Anterior cingulate cortex (tissue), 58 donors: ENCODE data around the gene CHID1.

Source experiments
- DNase-seq, 58 donors: peaks; one replicate each; lab custom pipeline; 2025; lab: John Stamatoyannopoulos, UW

Gene CHID1

DNA sequence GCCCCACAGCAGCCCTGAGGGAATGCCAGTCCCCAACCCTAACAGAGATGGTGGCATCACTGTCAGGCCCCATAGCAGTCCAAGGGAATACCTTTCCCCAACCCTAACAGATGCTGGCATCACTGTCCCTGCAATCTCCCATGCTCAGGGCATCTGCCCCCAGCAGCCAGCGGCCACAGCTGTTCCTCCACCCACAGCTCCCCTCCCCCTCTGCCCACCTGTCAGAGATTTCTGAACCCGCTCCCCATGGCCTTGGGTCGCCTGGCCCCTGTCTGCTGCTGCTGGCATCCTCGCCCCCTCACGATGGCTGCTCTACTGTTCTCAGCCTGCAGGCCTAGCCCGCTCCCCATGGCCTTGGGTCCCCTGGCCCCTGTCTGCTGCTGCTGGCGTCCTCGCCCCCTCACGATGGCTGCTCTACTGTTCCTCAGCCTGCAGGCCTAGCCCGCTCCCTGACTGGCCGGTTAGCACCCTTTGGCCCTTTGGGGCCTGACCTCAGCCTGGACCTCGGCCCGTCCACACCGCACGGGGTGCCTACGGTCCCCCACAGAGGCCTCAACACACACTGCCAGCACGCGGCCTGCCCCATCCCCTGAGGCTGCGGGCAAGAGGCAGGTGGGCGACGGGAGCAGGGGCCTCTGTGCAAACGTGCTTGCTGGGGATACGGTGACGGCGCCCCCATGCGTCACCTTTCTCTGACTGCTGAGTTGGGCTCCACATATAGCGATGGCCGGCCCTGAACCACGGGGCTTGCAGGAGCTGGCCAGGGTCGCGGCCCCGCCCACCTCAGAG is 20.7 kb downstream of the CHID1 start:
- no peak for DNase-seq

GRCh38 chr11:889257-889656 is 21.4 kb downstream of the CHID1 start:
- no peak for DNase-seq

GRCh38 chr11:888310-889212 is 22.0 kb downstream of the CHID1 start:
- peak in 5 of 58 donors; percentile 13 to 51 (median 24) for DNase-seq

GRCh38 chr11:887589-887988 is 23.0 kb downstream of the CHID1 start:
- no peak for DNase-seq

DNA sequence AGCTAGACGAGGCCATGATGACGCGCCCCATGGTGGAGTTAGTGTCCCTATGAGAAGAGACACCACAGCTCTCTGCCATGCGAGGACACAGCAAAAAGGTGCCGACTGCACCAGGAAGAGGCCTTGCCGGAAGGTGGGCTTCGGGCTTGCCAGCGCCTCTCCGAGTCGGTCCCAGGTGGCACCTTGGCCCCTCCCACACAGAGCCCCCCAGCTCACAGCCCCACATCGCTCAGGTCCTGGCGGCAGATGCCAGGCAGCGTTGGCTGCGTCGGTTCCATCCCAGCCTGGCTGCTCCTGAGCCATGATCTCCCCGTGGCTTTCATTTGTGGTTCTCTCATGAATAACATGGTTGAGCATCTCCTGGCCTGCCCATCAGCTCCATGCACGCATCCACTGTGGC is 24.0 kb downstream of the CHID1 start:
- DNase-seq = no peak

GRCh38 chr11:884578-885070 is 26.0 kb downstream of the CHID1 start:
- no peak for DNase-seq

- no peak for DNase-seq
Measured at GRCh38 chr11:883527-883926, 27.1 kb downstream of the CHID1 start.

- DNase-seq = no peak
Measured at GRCh38 chr11:882596-882995, 28.0 kb downstream of the CHID1 start.

GRCh38 chr11:880447-880846 is 30.2 kb downstream of the CHID1 start:
- no peak for DNase-seq

DNA sequence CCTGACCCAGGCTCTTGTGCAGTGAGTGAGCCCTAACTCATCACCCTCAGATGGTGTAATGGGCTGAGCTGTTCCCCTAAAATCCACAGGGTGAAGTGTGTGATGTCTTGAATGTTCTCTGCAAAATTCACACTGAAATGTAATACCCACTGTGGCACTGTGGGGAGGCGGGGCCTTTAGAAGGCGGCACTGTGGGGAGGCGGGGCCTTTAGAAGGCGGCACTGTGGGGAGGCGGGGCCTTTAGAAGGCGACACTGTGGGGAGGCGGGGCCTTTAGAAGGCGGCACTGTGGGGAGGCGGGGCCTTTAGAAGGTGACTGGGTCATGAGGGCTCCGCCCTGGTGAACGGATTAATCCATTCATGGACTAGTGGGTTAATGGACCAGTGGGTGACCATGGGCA is 33.0 kb downstream of the CHID1 start:
- no peak for DNase-seq

DNA sequence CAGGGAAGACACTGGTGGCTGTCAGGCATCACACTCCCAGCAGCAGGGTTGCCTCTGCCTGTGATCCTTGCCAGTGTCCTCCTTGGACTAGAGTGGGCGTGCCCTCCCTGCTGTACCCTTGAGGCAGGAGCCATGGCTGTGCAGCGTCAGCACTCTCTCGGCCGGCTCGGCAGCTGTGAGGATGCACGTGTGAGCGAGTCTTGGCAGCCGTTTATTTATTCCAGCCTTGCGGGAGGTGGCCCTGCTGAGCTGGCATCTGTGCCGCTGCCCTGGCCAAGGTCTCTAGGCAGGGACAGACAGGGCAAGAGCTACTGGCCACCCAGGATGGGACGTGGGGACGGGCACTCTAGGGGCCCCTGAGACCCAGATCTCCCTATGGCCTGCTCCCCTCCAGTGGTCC is 34.1 kb downstream of the CHID1 start:
- DNase-seq = peak in 43 of 58 donors; percentile 6 to 71 (median 39)

DNA sequence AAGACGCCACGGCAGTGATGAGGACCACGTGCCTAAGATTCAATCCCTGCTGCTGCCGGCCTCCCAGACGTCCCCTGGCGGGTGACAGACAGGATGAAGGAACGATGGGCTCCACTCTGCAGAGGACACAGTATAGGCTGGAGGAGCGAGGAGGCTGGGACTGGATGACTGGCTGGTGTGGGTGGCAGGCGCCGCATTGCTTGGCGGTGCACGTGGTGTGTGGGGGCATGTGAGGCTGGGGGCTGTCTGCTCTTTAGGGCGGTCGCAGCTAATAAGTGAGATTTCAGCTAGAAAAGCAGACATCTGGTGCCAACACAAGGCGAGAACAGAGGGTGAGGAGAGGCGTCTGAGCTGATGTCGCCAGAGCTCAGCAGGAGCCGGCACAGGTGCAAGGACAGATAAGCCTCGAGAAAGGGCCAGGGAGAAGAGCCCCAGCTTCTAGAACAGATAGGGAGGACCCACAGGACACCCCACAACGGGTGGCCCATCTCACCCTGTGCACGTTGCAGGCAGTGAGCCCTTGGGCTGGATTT is 34.8 kb downstream of the CHID1 start:
- DNase-seq = peak in 28 of 58 donors; percentile 7 to 67 (median 38)

- DNase-seq = no peak
Measured at GRCh38 chr11:875203-875602, 35.4 kb downstream of the CHID1 start.

DNA sequence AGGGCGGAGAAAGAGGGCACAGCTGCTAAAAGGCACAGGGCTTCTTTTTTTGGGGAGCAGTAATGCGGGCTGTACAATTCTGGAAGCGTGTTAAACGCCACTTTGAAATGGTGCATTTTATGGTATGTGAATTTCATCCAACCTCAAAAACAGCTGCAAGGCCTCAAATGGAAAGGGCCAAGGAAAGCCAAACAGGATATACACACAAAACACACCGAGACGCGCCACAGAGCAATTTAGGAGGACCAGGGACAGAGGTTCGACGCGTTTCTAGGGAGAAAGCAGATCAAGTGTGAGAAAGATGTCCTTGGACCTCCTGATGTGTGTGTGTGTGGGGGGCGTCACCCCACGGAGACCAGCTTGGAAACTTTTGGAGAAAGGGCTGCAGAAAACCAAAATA is 36.9 kb downstream of the CHID1 start:
- DNase-seq = no peak

DNA sequence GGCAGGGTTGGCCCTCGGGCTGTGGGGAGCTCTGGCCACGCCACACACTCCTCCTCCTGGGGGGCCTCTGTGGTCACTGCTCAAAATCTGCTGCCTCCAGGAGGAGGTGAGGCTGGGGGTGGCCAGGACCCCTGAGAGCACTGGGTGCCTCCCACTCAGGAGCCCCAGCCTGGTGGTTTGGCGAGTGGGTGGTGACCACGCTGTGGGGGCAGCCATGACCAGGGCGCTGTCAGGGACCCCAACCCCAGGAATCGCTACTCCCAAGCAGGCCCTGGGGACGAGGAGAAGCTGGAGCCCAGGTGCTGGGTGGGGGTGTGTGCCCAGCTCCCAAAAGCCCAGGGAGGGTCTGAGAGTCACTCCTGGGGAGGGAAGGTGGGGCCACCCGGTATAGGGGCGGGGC is 37.8 kb downstream of the CHID1 start:
- DNase-seq = no peak

- no peak for DNase-seq
Measured at GRCh38 chr11:871472-871871, 39.1 kb downstream of the CHID1 start.

- DNase-seq = no peak
Measured at GRCh38 chr11:870418-870817, 40.2 kb downstream of the CHID1 start.

GRCh38 chr11:870127-870413 is 40.5 kb downstream of the CHID1 start:
- no peak for DNase-seq

GRCh38 chr11:869399-870126 is 41.0 kb downstream of the CHID1 start:
- no peak for DNase-seq

DNA sequence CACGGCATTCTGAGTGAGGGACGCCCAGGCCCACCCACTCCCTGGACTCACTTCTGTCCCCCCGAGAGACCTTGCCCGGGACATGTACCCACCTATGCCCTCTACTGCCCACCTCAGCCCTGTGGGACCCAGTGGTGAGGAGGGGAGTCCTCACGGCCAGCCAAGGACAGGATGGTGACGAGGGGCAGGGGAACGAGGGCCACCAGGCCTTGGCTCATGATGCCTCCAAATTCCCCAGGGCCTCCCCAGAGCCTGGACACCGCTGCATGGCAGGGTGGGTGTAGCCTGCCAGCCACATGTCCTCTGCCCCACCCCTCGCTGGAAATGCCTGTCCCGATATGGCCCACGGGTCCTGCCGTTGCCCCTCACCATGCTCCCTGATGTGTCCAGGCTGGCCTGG is 41.8 kb downstream of the CHID1 start:
- DNase-seq = no peak

DNA sequence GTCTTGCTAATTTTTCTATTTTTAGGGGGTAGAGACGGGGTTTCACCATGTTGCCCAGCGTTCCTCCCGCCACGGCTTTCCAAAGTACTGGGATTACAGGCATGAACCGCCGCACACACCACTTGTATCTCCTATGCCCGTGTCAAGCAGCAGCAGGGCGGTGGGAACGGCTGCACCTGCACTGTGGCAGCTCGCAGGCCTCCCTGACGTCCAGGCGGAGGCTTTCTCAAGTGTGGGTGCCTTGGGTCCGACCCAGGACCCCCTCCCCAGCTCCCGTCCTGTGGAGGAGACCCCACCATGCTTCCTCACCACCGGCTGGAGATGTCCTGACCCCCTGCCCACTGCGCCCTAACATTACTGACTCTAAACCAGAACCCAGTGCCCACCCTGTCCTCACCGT is 42.2 kb downstream of the CHID1 start:
- no peak for DNase-seq
